HEK293 (cell line): ENCODE measurements around the gene WNT9B.

Experiments
- CTCF ChIA-PET: fragments of 350-600 bp; formaldehyde crosslinking; extraction: SDS; loops from one replicate; lab custom pipeline; 2021; ENCODE audit warnings: antibody characterized with exemption; lab: Yijun Ruan, JAX
- POLR2A ChIA-PET: fragments of 300-600 bp; formaldehyde crosslinking; extraction: SDS; loops from one replicate; lab custom pipeline; 2020; ENCODE audit warnings: antibody characterized with exemption, inconsistent platforms; lab: Yijun Ruan, JAX
- H3K27ac ChIP-seq: fragments of 200-500 bp; sonication (Bioruptor generic); 2 replicates; pipeline ENCODE4 v1.5.1; 2014; ENCODE audit warnings: low read depth, low read length, control low read depth, inconsistent platforms; ENCODE audit errors: extremely low read depth
- H3K36me3 ChIP-seq, 2 experiments: fragments of 200-500 bp in 1 of 2; sonication (Bioruptor generic) in 1 of 2; 1 replicate in 1 of 2; 2 replicates in 1 of 2; pipeline ENCODE4 v1.5.1; 2014 to 2017; ENCODE audit warnings: inconsistent platforms in 2 of 2, low read length in 2 of 2; ENCODE audit not compliant: control insufficient read depth in 2 of 2, insufficient read depth in 1 of 2
- H3K4me1 ChIP-seq: fragments of 200-500 bp; sonication (Bioruptor generic); 2 replicates; pipeline ENCODE4 v1.5.1; 2014; ENCODE audit warnings: mild to moderate bottlenecking, low read length, inconsistent platforms; ENCODE audit not compliant: control insufficient read depth, insufficient read depth
- H3K4me3 ChIP-seq: 2 replicates; pipeline ENCODE4 v1.5.1; 2011; ENCODE audit warnings: low read depth, mild to moderate bottlenecking, control low read depth, low read length, moderate library complexity
- H3K9me3 ChIP-seq: fragments of 200-500 bp; sonication (Bioruptor generic); 2 replicates; pipeline ENCODE4 v1.5.1; 2014; ENCODE audit warnings: low read depth, low read length, inconsistent platforms; ENCODE audit not compliant: control insufficient read depth, insufficient read depth
- FEZF1 ChIP-seq: fragments of 450-650 bp; formaldehyde crosslinking; IDR thresholded peaks from 2 replicates; pipeline ENCODE4 v1.5.1; 2016; ENCODE audit warnings: missing biosample characterization, missing genetic modification characterization
- GFI1B ChIP-seq: fragments of 450-650 bp; formaldehyde crosslinking; IDR thresholded peaks from 2 replicates; pipeline ENCODE4 v1.5.1; 2016; ENCODE audit warnings: missing biosample characterization, missing genetic modification characterization
- KLF7 ChIP-seq: fragments of 450-650 bp; formaldehyde crosslinking; IDR thresholded peaks from 2 replicates; pipeline ENCODE4 v1.5.1; 2016; ENCODE audit warnings: missing biosample characterization, missing genetic modification characterization, borderline replicate concordance
- SCRT2 ChIP-seq: fragments of 450-650 bp; formaldehyde crosslinking; IDR thresholded peaks from 2 replicates; pipeline ENCODE4 v1.5.1; 2016; ENCODE audit warnings: missing biosample characterization, missing genetic modification characterization
- ZBTB8A ChIP-seq: fragments of 450-650 bp; formaldehyde crosslinking; IDR thresholded peaks from 2 replicates; pipeline ENCODE4 v1.5.1; 2016; ENCODE audit warnings: missing biosample characterization, missing genetic modification characterization
- ZNF140 ChIP-seq: fragments of 450-650 bp; formaldehyde crosslinking; IDR thresholded peaks from 2 replicates; pipeline ENCODE4 v1.5.1; 2016; ENCODE audit warnings: missing biosample characterization, missing genetic modification characterization
- ZNF202 ChIP-seq: fragments of 450-650 bp; formaldehyde crosslinking; IDR thresholded peaks from 2 replicates; pipeline ENCODE4 v1.5.1; 2016; ENCODE audit warnings: missing biosample characterization, missing genetic modification characterization, borderline replicate concordance
- ZNF335 ChIP-seq: fragments of 450-650 bp; formaldehyde crosslinking; conservative IDR thresholded peaks from 2 replicates; pipeline ENCODE4 v1.5.1; 2016; ENCODE audit warnings: missing biosample characterization, missing genetic modification characterization
- ZNF341 ChIP-seq: fragments of 450-650 bp; formaldehyde crosslinking; IDR thresholded peaks from 2 replicates; pipeline ENCODE4; 2016; ENCODE audit warnings: low read depth, missing biosample characterization, missing genetic modification characterization
- ZNF404 ChIP-seq: fragments of 450-650 bp; formaldehyde crosslinking; IDR thresholded peaks from 2 replicates; pipeline ENCODE4 v1.5.1; 2017; ENCODE audit warnings: missing biosample characterization, missing genetic modification characterization
- ZNF426 ChIP-seq: fragments of 450-650 bp; formaldehyde crosslinking; IDR thresholded peaks from 2 replicates; pipeline ENCODE4 v1.5.1; 2017; ENCODE audit warnings: missing biosample characterization, missing genetic modification characterization, mild to moderate bottlenecking, inconsistent platforms, moderate library complexity
- ZNF549 ChIP-seq: fragments of 450-650 bp; IDR thresholded peaks from 2 replicates; pipeline ENCODE4 v1.5.1; 2018; ENCODE audit warnings: missing biosample characterization, missing genetic modification characterization, mild to moderate bottlenecking, inconsistent platforms, moderate library complexity
- ZNF626 ChIP-seq: fragments of 450-650 bp; sonication (Bioruptor Pico); formaldehyde crosslinking; IDR thresholded peaks from 2 replicates; pipeline ENCODE4 v1.5.1; 2018; ENCODE audit warnings: missing biosample characterization, missing genetic modification characterization, inconsistent platforms
- ZNF768 ChIP-seq: fragments of 450-650 bp; formaldehyde crosslinking; IDR thresholded peaks from 2 replicates; pipeline ENCODE4 v1.5.1; 2018; ENCODE audit warnings: missing biosample characterization, mild to moderate bottlenecking, missing genetic modification characterization
- ZNF791 ChIP-seq: fragments of 450-650 bp; formaldehyde crosslinking; IDR thresholded peaks from 2 replicates; pipeline ENCODE4 v1.5.1; 2016; ENCODE audit warnings: missing biosample characterization, missing genetic modification characterization
- TF ChIP-seq, protein P1 (sequence below): fragments of 450-650 bp; formaldehyde crosslinking; IDR thresholded peaks from 2 replicates; pipeline ENCODE4 v1.5.1; 2016; ENCODE audit warnings: missing biosample characterization, missing genetic modification characterization
- TF ChIP-seq, protein P2 (sequence below): fragments of 450-650 bp; formaldehyde crosslinking; IDR thresholded peaks from 2 replicates; pipeline ENCODE4 v1.5.1; 2016; ENCODE audit warnings: missing biosample characterization, missing genetic modification characterization, borderline replicate concordance
- TF ChIP-seq, protein P3 (sequence below): fragments of 450-650 bp; formaldehyde crosslinking; IDR thresholded peaks from 2 replicates; pipeline ENCODE4 v1.5.1; 2016; ENCODE audit warnings: missing biosample characterization, missing genetic modification characterization
- TF ChIP-seq, protein P4 (sequence below): sonication (generic); formaldehyde crosslinking; IDR thresholded peaks from 2 replicates; pipeline ENCODE4 v1.8.1; 2022; ENCODE audit warnings: mild to moderate bottlenecking, moderate library complexity, missing genetic modification reagents
- TF ChIP-seq, protein P5 (sequence below): fragments of 450-650 bp; formaldehyde crosslinking; conservative IDR thresholded peaks from 2 replicates; pipeline ENCODE4 v1.5.1; 2016; ENCODE audit warnings: low read depth, missing biosample characterization, missing genetic modification characterization

WNT9B gene

DNA sequence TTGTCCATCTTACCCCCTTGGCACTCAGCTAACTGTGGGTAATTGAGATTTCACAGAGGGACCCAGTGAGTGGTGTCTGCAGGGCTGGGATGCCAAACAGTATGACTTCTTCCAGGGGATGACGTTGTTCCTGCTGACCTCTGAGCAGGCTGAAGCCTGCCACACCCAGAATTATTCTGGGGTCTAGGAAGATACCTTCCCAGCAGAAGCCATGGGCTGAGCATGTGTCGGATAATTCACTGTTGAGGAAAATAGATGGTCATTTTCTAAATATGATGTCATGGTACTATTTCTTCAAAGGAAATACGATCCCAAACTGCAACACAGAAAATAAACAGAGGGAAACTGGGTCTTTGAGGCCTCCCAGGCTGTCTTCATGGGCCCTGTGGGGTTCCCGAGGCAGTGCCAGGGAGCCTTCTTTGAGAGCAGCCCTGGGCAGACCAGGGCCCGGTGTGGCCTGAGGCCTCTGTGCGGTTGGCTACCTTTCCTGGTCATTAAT is 17.4 kb downstream of the WNT9B start (continued):
- TF ChIP-seq ZNF549 (tag by site-specific recombination) (no peak), FEZF1 (tag by site-specific recombination) (peak; percentile 75), ZNF140 (no peak), ZNF202 (tag by site-specific recombination) (no peak)
- TF ChIP-seq, protein P1, sequence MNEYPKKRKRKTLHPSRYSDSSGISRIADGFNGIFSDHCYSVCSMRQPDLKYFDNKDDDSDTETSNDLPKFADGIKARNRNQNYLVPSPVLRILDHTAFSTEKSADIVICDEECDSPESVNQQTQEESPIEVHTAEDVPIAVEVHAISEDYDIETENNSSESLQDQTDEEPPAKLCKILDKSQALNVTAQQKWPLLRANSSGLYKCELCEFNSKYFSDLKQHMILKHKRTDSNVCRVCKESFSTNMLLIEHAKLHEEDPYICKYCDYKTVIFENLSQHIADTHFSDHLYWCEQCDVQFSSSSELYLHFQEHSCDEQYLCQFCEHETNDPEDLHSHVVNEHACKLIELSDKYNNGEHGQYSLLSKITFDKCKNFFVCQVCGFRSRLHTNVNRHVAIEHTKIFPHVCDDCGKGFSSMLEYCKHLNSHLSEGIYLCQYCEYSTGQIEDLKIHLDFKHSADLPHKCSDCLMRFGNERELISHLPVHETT (tag by site-specific recombination), result no peak
- TF ChIP-seq, protein P2, sequence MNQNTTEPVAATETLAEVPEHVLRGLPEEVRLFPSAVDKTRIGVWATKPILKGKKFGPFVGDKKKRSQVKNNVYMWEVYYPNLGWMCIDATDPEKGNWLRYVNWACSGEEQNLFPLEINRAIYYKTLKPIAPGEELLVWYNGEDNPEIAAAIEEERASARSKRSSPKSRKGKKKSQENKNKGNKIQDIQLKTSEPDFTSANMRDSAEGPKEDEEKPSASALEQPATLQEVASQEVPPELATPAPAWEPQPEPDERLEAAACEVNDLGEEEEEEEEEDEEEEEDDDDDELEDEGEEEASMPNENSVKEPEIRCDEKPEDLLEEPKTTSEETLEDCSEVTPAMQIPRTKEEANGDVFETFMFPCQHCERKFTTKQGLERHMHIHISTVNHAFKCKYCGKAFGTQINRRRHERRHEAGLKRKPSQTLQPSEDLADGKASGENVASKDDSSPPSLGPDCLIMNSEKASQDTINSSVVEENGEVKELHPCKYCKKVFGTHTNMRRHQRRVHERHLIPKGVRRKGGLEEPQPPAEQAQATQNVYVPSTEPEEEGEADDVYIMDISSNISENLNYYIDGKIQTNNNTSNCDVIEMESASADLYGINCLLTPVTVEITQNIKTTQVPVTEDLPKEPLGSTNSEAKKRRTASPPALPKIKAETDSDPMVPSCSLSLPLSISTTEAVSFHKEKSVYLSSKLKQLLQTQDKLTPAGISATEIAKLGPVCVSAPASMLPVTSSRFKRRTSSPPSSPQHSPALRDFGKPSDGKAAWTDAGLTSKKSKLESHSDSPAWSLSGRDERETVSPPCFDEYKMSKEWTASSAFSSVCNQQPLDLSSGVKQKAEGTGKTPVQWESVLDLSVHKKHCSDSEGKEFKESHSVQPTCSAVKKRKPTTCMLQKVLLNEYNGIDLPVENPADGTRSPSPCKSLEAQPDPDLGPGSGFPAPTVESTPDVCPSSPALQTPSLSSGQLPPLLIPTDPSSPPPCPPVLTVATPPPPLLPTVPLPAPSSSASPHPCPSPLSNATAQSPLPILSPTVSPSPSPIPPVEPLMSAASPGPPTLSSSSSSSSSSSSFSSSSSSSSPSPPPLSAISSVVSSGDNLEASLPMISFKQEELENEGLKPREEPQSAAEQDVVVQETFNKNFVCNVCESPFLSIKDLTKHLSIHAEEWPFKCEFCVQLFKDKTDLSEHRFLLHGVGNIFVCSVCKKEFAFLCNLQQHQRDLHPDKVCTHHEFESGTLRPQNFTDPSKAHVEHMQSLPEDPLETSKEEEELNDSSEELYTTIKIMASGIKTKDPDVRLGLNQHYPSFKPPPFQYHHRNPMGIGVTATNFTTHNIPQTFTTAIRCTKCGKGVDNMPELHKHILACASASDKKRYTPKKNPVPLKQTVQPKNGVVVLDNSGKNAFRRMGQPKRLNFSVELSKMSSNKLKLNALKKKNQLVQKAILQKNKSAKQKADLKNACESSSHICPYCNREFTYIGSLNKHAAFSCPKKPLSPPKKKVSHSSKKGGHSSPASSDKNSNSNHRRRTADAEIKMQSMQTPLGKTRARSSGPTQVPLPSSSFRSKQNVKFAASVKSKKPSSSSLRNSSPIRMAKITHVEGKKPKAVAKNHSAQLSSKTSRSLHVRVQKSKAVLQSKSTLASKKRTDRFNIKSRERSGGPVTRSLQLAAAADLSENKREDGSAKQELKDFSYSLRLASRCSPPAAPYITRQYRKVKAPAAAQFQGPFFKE, result no peak
- TF ChIP-seq, protein P3, sequence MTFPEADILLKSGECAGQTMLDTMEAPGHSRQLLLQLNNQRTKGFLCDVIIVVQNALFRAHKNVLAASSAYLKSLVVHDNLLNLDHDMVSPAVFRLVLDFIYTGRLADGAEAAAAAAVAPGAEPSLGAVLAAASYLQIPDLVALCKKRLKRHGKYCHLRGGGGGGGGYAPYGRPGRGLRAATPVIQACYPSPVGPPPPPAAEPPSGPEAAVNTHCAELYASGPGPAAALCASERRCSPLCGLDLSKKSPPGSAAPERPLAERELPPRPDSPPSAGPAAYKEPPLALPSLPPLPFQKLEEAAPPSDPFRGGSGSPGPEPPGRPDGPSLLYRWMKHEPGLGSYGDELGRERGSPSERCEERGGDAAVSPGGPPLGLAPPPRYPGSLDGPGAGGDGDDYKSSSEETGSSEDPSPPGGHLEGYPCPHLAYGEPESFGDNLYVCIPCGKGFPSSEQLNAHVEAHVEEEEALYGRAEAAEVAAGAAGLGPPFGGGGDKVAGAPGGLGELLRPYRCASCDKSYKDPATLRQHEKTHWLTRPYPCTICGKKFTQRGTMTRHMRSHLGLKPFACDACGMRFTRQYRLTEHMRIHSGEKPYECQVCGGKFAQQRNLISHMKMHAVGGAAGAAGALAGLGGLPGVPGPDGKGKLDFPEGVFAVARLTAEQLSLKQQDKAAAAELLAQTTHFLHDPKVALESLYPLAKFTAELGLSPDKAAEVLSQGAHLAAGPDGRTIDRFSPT, result no peak

DNA sequence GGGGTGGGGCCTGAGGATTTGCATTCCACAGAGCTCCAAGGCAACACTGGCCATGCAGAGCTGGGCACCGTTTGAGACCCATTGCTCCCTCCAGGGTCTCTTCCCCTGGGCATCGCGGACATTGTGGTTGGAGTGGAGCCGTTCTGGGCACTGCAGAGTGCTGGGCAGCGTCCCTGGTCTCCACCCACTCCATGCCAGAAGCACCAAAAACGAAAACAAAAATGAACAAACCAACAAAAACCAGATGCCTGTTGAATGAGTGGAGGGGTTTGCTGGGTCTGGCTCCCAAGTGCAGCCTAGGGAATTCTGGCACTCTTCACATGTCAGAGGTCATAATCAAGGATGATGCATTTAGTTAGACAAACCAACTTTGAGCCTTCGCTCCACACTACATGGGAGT is 17.9 kb downstream of the WNT9B start:
- Histone ChIP-seq H3K27ac (no peak overlapping the region), H3K9me3 (no peaks in the 10 kb centered on the region), H3K36me3 (no peaks in the 10 kb centered on the region), H3K4me3 (no peak overlapping the region), H3K4me1 (0 out of 2 replicates have a peak, but pooled peaks cover 3% of the 10 kb centered on the region)
- ChIA-PET CTCF (interaction anchor here (0.6 to 1.1 kb wide), 2 partner anchors 10 to 61 kb away, joined by 4 to 6 read pairs; no protein-coding TSS in a partner anchor), POLR2A (no interaction called here)
- TF ChIP-seq ZNF426 (tag by site-specific recombination) (no peak), ZNF341 (tag by site-specific recombination) (no peak), ZNF626 (tag by site-specific recombination) (no peak), SCRT2 (peak; percentile 50; the same call in 1 of the 2 replicates), GFI1B (tag by site-specific recombination) (no peak), ZBTB8A (tag by site-specific recombination) (no peak), ZNF791 (tag by site-specific recombination) (no peak), KLF7 (tag by site-specific recombination) (no peak), ZNF404 (no peak), ZNF335 (peak; percentile 2; the same call in 1 of the 2 replicates), ZNF768 (no peak)
- TF ChIP-seq, protein P4, sequence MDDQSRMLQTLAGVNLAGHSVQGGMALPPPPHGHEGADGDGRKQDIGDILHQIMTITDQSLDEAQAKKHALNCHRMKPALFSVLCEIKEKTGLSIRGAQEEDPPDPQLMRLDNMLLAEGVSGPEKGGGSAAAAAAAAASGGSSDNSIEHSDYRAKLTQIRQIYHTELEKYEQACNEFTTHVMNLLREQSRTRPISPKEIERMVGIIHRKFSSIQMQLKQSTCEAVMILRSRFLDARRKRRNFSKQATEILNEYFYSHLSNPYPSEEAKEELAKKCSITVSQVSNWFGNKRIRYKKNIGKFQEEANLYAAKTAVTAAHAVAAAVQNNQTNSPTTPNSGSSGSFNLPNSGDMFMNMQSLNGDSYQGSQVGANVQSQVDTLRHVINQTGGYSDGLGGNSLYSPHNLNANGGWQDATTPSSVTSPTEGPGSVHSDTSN (CRISPR knock-in tag), result no peak
- TF ChIP-seq, protein P5, sequence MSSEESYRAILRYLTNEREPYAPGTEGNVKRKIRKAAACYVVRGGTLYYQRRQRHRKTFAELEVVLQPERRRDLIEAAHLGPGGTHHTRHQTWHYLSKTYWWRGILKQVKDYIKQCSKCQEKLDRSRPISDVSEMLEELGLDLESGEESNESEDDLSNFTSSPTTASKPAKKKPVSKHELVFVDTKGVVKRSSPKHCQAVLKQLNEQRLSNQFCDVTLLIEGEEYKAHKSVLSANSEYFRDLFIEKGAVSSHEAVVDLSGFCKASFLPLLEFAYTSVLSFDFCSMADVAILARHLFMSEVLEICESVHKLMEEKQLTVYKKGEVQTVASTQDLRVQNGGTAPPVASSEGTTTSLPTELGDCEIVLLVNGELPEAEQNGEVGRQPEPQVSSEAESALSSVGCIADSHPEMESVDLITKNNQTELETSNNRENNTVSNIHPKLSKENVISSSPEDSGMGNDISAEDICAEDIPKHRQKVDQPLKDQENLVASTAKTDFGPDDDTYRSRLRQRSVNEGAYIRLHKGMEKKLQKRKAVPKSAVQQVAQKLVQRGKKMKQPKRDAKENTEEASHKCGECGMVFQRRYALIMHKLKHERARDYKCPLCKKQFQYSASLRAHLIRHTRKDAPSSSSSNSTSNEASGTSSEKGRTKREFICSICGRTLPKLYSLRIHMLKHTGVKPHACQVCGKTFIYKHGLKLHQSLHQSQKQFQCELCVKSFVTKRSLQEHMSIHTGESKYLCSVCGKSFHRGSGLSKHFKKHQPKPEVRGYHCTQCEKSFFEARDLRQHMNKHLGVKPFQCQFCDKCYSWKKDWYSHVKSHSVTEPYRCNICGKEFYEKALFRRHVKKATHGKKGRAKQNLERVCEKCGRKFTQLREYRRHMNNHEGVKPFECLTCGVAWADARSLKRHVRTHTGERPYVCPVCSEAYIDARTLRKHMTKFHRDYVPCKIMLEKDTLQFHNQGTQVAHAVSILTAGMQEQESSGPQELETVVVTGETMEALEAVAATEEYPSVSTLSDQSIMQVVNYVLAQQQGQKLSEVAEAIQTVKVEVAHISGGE (tag by site-specific recombination), result no peak
